CD4-positive, alpha-beta T cell treated with Interleukin-12 subunit alpha and Interleukin-12 subunit beta, for 1 hour (primary cell): ENCODE results near the gene PPP1R18.
"Not testable (repeated sequence)": the region's sequence is repeated elsewhere in the genome, so short reads cannot be mapped to it uniquely, and the experiment has no call there.

ENCODE experiments used
- DNase-seq: peaks from one replicate; pipeline ENCODE4 v3.0.0-alpha.2; 2020

The PPP1R18 gene

DNA sequence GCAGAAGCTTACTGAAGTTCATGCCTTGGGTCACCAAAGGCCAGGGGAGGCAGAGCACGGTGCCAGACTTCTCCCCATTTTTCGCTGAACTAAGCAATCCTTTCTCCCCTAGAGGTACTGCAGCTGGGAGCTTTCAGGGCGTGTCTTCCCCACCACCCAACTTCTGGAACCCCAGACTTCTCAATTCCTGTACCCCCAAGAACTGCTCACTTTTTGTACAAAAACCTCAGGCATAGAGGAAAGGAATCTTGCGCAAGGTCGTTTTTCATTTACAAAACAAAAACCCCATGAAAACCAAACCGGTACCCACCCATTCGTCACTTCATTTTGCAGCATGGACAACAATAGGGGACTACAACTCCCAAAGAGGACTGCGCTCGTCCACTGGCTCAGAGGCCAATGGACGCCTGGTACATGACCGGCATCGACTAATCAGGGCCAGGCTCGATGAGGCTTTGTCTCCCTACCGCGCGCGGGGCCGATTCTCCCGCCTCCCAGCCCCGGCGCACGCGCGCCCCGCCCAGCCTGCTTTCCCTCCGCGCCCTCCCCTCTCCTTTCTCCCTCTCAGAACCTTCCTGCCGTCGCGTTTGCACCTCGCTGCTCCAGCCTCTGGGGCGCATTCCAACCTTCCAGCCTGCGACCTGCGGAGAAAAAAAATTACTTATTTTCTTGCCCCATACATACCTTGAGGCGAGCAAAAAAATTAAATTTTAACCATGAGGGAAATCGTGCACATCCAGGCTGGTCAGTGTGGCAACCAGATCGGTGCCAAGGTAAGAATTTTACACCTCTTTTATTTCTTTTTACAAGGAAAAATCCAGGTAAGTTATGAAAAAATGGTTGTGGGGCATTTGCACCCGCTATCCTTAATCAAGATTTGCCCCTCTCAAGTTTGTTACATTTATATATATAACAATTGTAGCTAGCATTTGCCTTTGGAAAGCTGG lies 33.6 kb upstream of the PPP1R18 start, which contains the start of gene TUBB:
TSS of gene TUBB (plus strand) at position 562 of the 947 bp plus-strand sequence. CDS start at position 717, 155 bp downstream.
- DNase-seq: peak; percentile 95

DNA sequence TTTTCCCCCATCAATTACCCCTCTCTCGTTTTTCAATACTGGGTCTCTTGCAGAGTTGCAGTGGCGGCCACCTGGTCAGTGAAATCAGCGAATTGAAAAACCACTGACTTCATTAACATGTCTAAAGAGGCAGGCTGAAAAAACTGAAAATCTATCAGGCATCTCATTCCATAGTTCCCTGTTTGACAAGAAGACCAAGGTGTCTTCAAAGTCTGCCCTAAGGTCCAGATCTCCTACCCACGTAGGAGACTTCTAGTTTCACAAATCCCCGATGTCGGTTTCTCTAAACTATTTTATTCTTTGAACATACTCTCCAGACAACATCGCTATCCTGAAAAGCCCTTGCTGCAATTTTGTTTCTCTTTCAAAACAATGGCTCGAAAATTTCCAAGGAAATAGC lies 32.9 kb upstream of the PPP1R18 start:
- no peak for DNase-seq

DNA sequence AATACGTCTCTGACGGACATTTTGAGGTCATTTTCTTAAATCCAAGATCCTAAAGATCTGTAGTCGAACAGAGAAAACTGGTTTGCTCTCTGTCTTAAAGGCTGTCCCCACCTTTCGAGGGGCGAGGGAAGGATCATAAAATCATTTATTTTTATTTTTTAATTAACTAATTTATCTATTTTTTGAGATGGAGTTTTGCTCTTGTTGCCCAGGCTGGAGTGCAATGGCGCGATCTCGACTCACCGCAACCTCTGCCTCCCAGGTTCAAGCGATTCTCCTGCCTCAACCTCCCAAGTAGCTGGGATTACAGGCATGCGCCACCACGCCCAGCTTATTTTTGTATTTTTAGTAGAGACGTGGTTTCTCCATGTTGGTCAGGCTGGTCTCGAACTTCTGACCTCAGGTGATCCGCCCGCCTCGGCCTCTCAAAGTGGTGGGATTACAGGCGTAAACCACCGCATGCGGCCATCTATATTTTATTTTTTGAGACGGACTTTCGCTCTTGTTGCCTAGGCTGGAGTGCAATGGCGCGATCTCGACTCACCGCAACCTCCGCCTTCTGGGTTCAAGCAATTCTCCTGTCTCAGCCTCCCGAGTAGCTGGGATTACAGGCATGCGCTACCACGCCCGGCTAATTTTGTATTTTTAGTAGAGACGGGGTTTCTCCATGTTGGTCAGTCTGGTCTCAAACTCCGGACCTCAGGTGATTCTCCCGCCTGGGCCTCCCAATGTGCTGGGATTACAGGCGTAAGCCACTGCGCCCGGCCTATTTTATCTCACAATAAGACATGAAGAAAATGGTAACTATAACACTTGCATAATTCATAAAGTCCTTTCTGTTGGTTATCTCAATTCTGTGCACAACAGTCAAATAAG lies 31.6 kb upstream of the PPP1R18 start:
- not testable (repeated sequence) for DNase-seq

DNA sequence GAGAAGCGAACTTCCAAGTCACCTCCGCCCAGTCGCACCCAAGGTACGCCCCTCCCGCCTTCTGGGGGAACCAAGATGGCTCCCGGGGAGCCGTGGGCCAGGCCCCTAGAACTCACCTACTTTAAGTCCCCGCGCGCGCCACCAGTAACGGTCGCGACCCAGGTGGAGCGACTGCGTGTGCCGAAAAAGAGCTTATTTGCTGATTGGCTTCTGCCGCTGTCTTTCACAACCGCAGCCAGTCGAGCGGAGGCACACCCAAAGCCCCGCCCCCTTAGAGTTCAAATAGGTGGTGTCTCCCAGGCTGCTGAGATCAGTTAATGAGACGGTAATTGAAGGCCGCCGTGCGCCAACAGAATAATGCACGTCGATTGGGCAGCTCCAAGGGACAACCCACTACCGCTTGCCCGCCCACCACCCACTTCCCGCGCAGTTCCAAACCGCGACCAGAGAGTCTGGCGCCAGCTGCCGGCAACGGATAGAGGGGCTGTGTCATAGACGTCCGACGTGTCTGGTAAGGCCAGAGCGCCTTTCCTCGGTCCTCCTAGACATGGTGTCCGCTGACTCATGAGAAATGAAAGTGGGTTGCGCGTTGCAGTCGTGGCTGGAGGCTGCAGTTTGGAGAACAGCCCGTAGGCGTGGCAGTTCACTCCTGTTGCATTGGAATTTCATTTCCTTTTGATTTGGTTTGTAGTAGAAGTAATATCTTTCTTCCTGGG lies 30.8 kb upstream of the PPP1R18 start, which contains the start of gene MDC1:
TSS of gene MDC1 (minus strand) at position 153 of the 716 bp plus-strand sequence. CDS start 2,106 bp downstream, outside the sequence.
- DNase-seq: peak; percentile 100

DNA sequence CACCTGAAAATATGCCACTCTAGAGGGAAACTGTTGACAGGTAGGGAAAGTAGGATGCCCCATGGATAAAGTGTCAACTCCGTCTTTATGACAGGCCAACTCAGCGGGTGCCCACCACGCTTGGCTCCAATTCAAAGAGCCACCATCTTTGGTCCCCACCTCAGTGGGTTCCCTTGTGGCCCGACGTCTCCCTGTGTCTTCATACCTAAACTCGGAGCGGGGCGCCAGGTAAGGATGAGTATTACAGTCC lies 30.4 kb upstream of the PPP1R18 start:
- DNase-seq: no peak

DNA sequence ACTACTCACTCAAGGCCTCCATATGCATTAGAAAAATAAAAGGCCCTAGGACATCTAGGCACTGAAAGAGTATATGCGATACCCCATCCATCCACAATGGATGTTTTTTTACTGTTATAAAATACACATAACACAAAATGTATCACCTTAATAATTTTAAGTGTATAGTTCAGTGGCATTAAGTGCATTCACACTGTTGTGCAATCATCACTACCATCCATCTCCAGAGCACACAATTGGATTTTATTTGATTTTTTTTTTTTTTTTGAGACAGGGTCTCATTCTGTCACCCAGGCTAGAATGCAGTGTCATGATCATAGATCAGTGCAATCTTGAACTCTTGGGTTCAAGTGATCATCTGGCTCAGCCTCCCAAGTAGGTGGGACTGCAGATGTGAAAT lies 27.8 kb upstream of the PPP1R18 start:
- DNase-seq: no peak

DNA sequence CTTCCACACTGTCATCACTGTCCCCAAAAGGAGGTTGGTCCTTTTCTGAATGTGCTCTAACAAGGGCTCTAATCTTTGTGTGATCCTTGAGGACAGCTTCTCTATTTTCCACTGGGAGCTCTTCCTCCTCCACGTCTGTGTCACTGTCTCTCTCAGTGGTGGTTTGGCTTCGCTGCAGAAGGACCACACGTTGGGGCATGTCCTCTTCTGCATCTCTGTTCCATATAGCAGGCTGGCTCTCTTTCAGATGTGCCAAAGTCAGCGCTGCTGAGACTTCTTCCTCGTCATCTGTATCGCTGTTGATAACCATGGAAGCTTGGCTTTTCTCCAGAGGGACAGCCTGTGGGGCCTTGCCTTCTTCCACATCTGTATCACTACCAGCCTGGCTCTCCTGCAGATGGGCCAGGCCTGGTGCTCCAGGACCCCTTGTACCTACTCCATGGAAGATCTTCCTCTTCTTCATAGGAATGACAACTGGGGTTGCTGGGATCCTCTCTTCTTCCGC lies 26.0 kb upstream of the PPP1R18 start:
- DNase-seq: no peak

DNA sequence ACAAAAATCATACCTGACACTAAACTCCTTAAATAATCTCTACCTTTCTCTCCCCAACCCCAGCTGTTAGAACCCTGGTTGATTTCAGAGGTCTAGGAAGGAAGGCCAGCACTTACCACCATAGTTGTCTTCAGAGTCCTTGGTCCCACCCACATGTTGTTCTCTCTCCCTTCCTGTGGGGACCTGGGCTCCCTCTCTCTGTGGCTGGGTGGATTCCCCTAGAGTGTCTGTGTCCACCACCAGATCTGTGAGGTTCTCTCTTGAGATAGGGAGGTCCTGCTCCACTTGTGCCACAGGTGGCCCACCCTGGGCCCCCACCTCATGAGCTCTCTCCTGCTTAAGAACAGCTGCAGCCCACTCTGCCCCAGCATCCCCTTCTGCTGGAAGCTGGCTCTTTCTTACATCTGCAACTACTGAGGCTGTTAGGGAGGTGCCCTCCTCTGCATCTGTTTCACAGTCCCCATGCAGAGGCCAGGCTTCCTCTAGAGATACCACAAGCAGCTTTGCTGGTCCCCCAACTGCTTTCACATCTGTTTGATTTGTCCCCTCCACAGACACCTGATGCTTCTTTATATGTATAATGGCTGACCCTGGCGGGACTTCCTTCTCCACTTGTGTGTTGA lies 25.4 kb upstream of the PPP1R18 start:
- no peak for DNase-seq

DNA sequence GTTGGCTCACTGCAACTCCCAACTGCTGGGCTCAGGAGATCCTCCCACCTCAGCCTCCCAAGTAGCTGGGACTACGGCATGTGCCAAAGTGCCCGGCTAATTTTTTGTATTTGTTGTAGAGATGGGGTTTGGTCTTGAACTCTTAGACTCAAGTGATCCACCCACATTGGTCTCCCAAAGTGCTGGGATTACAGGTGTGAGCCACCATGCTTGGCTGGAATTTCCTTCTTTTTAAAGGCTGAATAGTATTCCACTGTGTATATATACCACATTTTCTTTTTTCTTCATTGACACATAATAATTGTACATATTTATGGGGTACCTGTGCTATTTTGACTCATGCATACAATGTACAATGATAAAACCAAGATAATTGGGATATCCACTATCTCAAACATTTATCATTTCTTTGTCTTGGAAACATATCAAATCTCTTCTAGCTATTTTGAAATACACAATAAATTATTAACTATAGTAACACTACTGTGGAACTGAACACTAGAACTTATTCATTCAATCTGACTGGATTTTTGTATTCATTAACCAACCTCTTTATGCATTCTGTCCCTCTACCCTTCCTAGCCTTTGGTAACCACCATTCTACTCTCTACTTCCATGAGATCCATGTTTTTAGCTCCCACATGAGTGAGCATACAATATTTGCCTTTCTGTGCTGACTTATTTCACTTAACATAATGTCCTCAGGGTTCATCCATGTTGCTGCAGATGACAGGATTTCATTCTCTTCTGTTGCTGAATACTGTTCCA lies 22.8 kb upstream of the PPP1R18 start:
- DNase-seq: no peak

DNA sequence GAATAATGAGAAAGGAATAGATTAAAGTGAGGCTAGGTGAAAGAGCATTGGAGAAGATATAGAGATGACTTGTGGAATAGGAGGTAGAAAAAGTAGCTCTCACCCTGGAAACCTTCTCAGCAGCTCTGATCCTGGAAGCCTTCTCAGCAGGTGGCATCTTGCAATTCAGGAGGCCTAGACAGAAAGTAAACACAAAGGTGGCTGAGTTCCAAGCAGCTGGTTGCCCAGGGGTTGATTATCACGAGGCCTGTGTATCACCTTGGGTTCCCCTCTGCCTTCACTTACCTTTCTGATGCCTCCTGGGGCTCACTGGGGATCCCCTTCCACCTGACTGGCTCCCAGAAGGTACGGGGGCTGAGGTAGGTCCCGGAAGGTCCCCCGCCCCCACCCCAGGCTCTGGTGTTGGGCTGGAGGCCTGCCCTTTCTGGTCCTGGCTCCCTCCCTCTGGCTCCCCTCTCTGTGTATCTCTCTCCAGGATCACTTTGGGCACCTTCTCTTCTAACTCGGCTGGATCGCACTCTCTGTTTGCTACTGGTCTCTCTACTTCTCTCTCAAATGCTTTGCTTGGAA lies 20.9 kb upstream of the PPP1R18 start:
- no peak for DNase-seq

DNA sequence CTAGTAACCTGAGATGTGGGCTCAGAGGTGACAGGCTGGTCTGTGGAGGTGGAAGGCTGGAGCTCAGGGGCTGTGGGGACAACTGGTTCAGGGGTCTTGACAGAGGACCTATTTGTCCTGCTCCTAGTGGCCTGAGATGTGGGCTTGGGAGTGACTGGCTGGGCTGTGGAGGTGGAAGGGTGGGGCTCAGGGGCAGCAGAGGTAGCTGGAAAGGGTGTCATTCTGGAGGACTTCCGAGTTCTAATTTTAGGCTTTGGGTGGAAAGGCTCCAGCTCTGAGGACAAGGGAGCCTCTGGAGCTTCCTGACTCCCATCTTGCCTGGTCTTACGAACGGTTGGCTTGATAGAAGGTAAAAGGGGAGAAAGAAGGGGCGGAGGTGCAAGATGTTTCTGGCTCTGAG lies 19.2 kb upstream of the PPP1R18 start:
- no peak for DNase-seq

DNA sequence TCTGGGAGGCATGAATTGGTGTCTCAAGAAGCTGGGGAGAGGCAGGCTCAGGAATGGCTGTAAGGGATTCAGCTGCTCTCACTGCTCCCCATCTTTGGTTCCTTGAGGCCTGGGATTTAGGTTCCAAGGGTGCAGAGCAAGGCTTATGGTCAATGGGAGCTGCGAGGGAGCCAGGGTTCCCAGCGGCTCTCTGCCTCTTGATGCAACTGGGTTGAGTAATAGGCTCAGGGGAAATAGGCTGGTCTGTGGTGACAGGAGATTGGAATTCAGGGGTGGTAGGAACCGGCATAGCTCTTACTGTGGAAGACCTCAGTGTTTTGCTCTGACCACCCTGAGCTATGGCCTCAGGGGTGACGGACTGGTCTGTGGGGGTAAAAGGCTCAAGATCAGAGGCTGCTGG lies 17.4 kb upstream of the PPP1R18 start:
- DNase-seq: no peak

DNA sequence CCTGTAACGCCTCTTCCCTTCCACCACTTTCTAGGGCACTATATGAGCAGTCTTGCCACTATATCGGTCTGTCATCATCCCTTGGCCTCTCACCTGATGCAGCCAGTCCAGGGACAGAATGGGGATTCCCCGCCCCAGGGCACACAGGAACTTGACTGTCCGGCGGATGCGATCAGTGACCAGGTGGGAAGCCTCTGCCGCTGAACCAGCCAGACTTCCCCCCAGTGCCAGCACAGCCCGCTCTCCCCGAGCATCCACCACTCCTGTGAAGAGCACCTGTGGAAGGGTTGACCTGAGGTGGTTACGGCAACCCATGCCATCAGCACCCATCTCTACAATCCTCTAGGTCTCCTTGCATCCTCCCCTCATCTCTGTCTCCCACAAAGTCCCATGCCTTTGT lies 16.6 kb upstream of the PPP1R18 start:
- no peak for DNase-seq

DNA sequence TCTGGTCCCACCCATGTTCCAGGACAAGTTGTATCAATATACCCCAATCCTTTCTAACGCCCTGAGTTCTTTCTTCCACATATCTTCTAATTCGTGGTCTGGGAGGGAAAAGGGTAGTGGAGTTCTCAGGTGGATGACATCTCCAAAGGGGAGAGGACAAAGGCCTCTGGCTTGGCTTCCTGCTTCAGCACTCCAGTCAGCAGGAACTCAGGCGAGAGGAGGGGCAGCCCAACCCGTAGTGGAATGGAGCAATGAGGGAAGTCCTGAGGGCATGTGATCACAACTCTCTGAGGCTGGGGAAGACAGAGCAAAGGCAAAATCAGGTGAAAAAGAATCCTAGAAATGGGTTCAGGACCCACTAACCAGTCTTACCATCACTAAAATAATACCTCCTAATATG lies 13.9 kb upstream of the PPP1R18 start:
- no peak for DNase-seq

DNA sequence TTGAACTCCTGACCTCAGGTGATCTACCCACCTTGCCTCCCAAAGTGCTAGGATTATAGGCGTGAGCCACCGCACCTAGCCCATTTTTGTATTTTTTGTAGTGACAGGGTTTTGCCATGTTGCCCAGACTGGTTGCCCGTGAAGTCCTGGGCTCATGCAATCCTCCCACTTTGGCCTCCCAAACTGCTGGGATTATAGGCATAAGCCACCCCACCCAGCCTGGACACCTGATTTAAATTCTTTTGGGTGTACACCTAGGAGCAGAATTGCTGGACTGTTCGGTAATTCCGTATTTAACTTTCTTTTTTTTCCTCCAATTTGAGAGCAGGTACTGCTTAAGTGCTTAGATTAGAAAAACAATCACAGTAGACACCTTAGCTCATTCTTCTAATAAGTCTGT lies 10.0 kb upstream of the PPP1R18 start:
- DNase-seq: no peak

DNA sequence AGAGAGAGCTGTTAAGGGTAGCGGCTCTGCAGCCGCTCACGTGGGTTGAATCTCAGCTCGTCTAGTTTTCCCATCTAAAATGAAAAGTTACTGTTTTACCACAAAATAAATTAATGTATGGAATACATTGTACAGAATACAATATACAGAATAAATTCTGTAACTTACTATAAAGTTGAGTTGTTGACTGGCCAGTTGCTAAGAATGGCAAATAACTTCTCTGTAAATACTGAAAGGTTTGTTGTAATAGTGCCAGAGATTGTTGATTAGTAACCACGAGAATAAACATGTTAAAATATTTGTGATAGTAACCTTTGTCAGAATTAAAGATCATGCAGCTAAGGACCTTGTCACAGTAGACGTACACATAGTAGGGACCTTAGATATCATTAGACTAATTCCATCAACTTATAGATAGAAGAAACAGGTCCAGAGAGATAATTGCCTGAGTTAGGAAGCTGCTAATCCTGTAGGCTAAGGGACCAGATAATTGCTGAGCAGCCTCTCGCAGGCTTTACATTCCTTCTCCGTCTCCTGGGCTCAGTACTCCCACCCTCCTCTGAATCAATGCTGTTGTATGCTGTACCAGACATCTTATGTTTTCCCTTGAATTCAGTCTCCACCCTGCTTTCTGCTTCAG lies 4.9 kb upstream of the PPP1R18 start:
- DNase-seq: no peak

DNA sequence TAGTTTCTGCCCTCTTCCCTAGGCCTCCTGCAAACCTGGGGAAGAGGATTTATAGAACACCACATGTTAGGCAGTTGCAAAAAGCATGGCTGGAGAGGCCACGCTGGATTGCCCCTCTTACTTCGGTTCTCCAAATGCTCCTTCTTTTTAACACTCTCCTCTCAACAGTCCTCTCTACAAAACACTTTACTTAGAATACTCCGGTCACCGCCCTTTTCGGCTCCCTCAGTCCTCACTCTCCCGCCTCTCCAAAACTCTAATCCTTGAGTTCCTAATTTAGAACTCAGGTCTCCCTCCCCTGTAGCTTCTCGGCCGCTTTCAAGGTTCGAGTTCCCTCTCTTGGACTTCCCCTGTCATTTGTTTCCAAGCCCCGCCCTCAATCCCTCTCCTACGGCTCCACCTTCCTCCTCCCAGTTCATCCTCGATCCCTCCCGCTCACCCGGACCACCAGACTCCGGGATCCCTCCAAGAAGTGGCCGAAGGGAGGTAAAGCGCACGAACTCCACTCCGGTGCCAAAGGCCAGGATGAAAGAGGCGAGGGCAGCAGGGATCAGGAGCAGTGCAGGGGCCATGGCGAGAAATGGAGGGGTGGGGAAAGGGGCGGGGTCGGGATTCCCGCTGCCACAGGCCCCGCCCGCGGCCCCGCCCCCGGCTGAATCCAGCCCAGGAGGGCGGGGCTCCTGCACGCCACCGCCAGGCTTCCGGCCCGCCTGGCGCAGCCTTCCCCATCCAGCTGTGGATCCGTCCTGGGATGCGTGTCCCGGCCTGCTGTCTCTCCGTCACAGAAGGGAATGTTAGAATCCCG lies 4.2 kb upstream of the PPP1R18 start, which contains the start of gene NRM:
TSS of gene NRM (minus strand) at position 582 of the 805 bp plus-strand sequence. CDS start at position 572, 10 bp downstream.
- peak; percentile 74 for DNase-seq

DNA sequence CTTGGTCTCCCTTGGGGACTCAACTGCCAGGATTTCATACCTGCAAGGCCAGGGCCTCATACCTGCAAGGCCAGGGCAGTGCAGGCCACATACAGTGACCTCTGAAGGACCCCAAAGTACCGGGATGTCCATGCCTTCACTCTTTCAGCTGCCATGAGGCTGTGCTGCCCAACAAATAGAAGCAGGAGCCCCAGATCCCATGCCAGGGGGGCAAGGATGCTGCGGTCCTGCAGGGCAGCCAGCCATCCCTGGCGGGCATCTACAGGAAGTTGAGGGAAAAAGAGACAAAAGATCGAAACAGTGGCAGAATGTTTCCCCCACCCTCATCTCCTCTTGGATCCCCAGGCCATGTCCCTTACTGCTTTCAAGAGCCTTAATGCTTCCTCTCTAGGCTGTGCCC lies 3.5 kb upstream of the PPP1R18 start:
- DNase-seq: no peak

DNA sequence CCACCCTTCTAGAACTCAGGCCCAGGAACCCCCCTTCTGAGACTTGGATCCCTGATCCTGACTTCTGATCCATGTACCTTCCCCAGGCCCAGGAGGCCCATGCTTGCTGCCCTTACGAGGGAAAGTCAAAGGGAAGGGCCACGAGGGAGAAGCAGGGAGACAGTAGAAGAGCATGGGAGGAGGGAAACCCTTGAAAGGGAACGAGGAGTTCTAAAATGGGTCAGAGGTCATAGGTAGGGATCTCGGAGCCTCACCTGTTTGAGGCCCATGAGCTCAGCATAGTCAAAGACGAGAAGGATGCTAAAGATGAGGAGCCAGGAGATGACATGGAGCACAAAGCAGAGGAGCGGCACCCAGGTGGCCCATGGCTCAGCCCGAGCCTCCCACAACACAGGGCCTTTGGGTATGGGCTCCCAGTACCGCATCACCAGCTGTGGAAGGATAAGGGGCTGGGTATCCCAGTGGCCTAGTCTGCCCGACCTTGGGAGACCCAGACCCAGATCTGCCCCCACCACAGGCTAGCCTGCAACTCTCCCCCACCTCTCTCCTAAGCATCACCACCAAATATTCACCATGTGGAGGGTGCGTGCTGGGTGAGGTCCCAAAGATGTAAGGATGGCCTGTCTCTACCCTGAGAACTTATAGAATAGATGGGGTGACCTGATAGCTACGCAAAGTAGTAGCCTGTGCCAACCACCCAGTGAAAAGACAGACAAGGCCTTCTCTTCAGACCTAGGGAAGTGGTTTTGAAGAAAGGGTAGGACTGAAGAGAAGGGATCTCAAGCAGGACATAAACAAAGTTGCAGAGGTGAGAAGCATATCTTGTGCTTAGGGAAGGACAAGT lies 2.8 kb upstream of the PPP1R18 start:
- DNase-seq: no peak
